HG02678 (cell line): ENCODE data around the gene IQSEC2.
A peak's percentile ranks its signal among the peaks of the same experiment; 100 is the strongest.

Source experiments
- ATAC-seq: cut with Tn5 transposase; IDR thresholded peaks from one replicate; pipeline ENCODE4 v1.9.1; 2021; ENCODE audit warnings: mild to moderate bottlenecking, moderate library complexity; ENCODE audit not compliant: unreplicated experiment

Gene IQSEC2

DNA sequence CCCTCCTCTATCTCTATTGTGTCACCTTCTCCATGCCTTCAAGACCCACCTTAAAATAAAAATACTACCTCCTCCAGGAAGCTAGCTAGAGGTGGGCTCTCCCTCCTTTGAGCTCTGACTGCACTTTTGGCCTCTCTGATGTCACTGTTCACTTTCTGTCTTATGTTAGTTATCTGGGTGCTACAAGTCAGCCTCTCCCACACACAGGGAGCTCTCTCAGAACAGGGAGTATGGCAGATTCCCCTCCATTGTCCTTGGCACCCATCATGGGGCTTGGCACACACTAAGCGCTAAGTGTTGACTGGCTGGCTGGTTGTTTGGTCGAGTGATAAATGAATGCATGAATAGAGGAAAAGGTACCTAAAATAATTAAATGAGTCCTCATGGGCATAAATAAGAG lies 35.2 kb downstream of the IQSEC2 start:
- ATAC-seq = no peak

DNA sequence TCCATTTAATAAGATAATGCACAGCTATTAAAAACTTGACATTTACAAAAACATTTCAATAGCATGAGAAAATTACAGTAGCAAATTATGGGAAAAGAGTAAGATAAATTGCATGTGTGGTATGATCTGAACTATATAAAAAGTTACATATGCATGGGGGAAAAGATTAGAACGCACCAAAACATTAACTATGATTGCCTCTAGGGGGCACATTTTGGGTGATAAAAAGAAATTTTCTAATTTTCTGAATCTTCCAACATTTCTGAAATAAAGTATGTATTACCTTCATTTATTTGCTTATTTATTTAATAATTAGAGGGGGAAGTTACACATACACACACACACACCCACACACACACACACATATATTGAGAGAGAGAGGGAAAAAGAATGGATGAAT lies 36.8 kb downstream of the IQSEC2 start:
- ATAC-seq = no peak

- no peak for ATAC-seq
These were observed 39.1 kb downstream of the IQSEC2 start for GRCh38 chrX:53242310-53242709.

- no peak for ATAC-seq
These were observed 39.8 kb downstream of the IQSEC2 start for GRCh38 chrX:53241558-53241957.

DNA sequence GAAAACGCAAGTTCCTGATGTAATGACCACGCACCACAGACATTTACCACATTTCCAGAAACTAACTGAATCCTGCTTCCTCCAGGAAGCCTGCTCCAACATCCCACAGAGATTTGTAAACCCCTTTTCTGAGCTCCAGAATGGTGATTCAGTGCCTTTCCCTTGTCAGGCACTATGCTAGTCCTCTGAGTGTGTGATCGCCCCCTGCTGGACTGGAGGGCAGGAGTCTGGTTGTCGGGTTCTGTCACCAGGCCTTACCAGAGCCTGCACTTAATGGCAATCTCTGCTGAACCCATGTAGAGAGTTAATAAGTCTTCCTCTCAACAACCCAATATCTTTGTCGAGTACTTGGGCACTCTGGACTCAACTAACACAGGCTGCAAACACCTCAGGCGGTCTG lies 41.9 kb downstream of the IQSEC2 start:
- no peak for ATAC-seq

GRCh38 chrX:53237056-53237455 lies 44.3 kb downstream of the IQSEC2 start:
- ATAC-seq = no peak

DNA sequence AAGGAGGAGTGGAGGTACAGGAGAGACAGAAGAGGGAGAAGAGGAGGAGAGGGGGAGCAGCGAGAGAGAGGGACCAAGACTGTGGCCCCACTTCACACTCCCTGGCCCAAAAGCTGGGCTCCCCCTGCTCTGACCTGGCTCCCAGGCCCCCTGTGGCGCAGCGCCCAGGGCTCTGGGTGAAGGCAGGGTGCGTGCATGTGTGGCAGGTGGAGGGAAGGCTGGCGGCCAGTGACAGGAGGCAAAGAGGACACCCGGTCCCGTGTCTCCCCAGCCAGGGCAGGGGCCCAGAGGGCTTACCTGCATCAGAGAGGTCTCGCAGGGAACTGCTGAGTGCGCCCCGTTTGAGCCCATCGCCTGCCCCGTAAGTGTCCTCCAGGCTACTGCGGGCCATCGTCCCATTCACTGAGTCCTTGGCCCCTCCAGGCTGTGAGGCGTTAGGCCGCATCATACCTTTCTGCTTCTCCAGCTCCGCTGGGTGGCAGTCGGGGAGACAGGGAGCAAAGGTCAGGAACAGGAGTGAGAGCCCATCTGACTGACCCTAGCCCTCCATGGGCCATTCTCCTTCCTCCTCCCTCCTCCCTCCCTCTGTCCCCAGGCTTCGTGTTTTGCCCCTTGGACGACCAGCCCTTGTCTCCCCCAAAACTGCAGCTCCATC lies 45.2 kb downstream of the IQSEC2 start:
- no peak for ATAC-seq

- ATAC-seq = no peak
These were observed 45.8 kb downstream of the IQSEC2 start for GRCh38 chrX:53235566-53235965.

GRCh38 chrX:53234484-53234883 lies 46.9 kb downstream of the IQSEC2 start:
- ATAC-seq = no peak

- ATAC-seq = no peak
These were observed 47.8 kb downstream of the IQSEC2 start for GRCh38 chrX:53233536-53233935.

GRCh38 chrX:53230116-53230515 lies 51.3 kb downstream of the IQSEC2 start:
- no peak for ATAC-seq

- ATAC-seq = no peak
These were observed 54.1 kb downstream of the IQSEC2 start for GRCh38 chrX:53227224-53227765.

DNA sequence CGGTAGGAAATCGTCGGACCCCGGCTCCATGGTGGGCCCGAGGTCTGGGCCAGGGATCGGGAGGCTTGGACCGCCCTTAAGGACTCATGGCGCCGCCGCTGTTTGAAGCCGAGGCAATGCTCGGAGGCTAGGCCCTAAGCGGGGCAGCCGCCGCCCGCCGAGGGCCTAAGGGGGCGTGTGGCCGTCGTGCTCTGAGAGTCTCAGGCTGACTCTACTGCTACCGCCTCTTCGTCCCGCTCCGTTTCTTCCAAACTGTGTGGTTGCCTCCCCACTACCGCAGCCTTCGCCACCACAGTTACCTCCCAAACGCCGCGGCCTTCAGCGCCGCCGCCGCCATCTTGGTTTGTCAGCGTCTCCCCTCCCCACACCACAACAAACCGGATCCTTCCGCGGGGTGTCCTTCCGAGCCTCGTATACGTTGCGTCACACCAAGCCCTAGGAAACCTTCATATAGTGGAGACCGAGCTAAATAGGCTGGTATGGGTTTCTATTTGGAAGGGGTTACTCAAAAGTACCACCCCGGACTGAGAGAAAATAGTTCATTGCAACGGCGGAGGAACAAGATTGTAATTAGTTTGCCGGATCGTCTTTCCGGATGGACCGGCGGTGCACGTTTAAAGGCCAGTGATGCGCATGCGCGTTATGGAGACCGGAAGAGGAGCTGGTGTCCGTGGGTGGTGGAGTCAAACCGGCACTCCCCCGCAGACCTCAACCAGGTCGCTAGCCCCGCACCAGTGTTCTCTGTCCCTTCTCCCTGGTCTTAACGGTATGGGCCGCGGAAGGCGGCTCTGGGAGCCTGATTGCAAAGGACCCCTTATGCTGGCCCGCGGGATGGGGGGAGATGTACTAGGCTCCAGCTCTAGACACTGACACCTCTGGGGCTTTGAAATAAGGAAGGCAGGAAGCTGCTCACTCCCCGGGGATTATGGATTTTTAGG lies 56.3 kb downstream of the IQSEC2 start, which contains the start of gene KDM5C:
KDM5C (minus strand) TSS at position 348 of the 938 bp plus-strand sequence; CDS start at position 30, 318 bp downstream.
- peak; percentile 80 for ATAC-seq

GRCh38 chrX:53223955-53224859 lies 57.2 kb downstream of the IQSEC2 start:
- no peak for ATAC-seq

DNA sequence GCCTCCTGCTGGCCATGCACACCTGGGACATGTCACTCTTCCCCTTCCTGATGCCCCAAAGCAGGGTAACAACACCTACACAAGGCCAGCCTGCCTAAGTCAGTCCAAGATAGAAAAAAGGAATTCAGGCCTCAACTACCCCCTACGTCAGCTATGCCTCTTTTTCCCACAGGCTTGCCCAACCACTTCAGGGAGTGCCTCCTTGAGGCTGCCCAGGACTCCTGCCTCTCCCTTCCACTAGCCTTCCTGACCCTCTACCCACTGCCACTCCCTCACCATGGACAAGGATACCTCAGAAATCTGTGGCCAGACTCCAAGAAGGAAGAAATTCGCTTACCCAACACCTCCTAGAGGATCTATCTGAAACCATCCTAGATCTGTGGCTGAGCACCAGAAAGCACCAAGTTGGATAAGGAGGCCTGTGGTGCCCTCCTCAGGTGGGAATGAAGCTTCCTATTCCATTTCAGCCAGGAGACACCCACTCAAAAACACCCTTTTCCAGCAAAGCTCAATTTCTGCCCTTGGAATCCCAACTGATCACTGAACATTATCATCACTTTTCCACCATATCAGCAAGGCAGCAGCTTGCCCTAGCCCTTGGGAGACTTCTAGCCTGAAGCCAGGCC lies 58.2 kb downstream of the IQSEC2 start:
- ATAC-seq = no peak
